Measurements from ENCODE around the gene USP21. TPM values are rescaled to one million over a fixed set of nuclear protein-coding genes. Genes with fewer than 3 reads are reported as not detected.

USP21 gene
- total and polyA plus RNA-seq, 9 donors: 16.7 to 41.9 (median 36.2) TPM

GRCh38 chr1:161173711-161174110 lies 14.4 kb downstream of the USP21 start:
- intact Hi-C loops (cut with DNase I): no loop called here
- no peaks in the 10 kb centered on the region for H3K36me3 ChIP-seq
- no peaks in the 10 kb centered on the region for H3K9me3 ChIP-seq
- H3K27ac ChIP-seq: no peak overlapping the region
- DNase-seq: peak in 1 of 5 donors; percentile 21
- WGBS, 3 donors: 87 to 92% (median 88%) methylated on average over 11 of the region's 11 CpGs
- no peak overlapping the region for H3K4me3 ChIP-seq
- H3K27me3 ChIP-seq: no peaks in the 10 kb centered on the region
- TF ChIP-seq EP300 (IDR thresholded peaks at IDR 0.05): no peak
- no peak for TF ChIP-seq POLR2A (IDR thresholded peaks at IDR 0.05)
- no peak for TF ChIP-seq CTCF (IDR thresholded peaks at IDR 0.05)
- peaks cover 6% of the 10 kb centered on the region for H3K4me1 ChIP-seq (ENCODE audit: insufficient read depth)

GRCh38 chr1:161174911-161175310 lies 15.6 kb downstream of the USP21 start:
- H3K27ac ChIP-seq: no peak overlapping the region
- H3K27me3 ChIP-seq: no peaks in the 10 kb centered on the region
- 89 to 93% (median 91%) methylated on average over 11 of the region's 11 CpGs for WGBS, 3 donors
- no peaks in the 10 kb centered on the region for H3K36me3 ChIP-seq
- no peak overlapping the region for H3K4me3 ChIP-seq
- no peaks in the 10 kb centered on the region for H3K9me3 ChIP-seq
- DNase-seq: peak in 1 of 5 donors; percentile 33
- H3K4me1 ChIP-seq (ENCODE audit: insufficient read depth): peaks cover 6% of the 10 kb centered on the region
- TF ChIP-seq EP300 (IDR thresholded peaks at IDR 0.05) (no peak), CTCF (IDR thresholded peaks at IDR 0.05) (no peak), POLR2A (IDR thresholded peaks at IDR 0.05) (no peak)
- intact Hi-C loops (cut with DNase I): no loop called here

DNA sequence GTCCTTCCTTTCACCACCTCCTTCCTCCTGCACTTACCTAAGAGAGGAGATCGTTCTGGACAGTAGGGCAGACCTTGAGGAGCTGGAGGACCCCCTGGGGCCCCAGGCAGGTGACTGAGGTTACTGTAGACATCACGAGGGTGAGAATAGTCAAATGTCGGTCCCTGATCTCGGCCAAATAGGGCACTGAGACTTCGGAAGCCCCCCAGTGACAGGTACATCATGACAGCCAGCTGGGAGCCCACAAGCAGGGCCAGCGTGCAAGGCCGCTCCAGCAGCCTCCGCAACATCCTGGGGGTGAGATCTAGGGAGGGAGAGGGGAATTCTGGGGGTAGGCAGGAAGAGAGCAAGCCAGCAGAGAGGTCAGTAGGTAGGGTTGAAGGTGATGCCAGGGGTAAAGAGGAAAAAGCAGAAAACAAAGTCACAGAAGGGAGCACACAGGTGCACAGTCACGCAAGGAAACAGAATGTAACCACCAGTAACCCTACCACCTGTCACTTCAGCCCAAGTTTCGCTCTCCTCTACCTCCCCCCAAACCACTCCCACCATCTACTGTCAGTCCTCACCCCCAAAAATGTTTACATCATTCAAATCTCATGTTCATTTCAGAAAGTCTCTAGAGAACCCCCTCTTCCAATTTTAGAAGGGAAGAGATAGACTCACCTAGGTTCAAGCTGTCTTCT lies 16.6 kb downstream of the USP21 start:
- peak in 1 of 5 donors; percentile 31 for DNase-seq
- no peak overlapping the region for H3K27ac ChIP-seq
- peaks cover 6% of the 10 kb centered on the region for H3K4me1 ChIP-seq (ENCODE audit: insufficient read depth)
- intact Hi-C loops (cut with DNase I): no loop called here
- no peaks in the 10 kb centered on the region for H3K9me3 ChIP-seq
- H3K27me3 ChIP-seq: no peaks in the 10 kb centered on the region
- WGBS, 3 donors: 79 to 88% (median 81%) methylated on average over 10 of the region's 10 CpGs
- no peaks in the 10 kb centered on the region for H3K36me3 ChIP-seq
- TF ChIP-seq EP300 (IDR thresholded peaks at IDR 0.05) (no peak), CTCF (IDR thresholded peaks at IDR 0.05) (no peak), POLR2A (IDR thresholded peaks at IDR 0.05) (no peak)
- H3K4me3 ChIP-seq: peak overlapping the region; percentile 87

DNA sequence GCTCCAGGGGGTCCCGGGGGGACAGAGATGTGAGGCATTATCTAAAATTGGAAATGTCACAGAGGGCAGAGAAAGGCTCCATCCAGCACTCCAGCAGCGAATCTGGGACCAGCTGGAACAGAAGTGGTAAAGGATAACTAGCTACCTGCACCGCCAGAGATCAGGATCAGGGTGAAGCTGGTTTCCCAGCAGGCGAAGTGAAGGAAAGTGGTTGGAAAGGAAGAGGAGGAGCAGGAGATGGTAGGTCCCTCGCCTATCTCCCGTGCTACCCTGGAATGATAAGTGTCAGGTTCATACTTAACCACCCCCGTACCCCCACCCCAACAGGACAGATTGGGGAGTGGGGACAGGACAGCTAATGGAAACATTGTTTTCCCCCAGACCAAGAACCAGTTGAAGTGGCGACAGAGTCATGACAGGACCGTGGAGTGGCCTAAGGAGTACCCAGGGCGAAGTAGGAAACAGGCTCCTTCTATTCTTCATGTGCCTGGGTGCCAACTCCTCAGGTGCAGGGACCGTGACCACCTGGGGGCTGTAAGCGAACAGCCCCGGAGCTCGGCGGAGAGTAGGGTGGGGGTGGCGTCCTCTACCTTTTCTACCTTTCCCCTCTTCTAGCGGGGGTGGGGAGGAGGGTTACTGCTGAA lies 17.3 kb downstream of the USP21 start:
- peak overlapping the region; percentile 87 for H3K4me3 ChIP-seq
- H3K4me1 ChIP-seq (ENCODE audit: insufficient read depth): peaks cover 6% of the 10 kb centered on the region
- peak overlapping the region; percentile 87 to 91 for H3K27ac ChIP-seq
- DNase-seq: no peak
- intact Hi-C loops (cut with DNase I): no loop called here
- no peak for TF ChIP-seq CTCF (IDR thresholded peaks at IDR 0.05)
- TF ChIP-seq EP300 (IDR thresholded peaks at IDR 0.05): no peak
- TF ChIP-seq POLR2A (IDR thresholded peaks at IDR 0.05): no peak
- no peaks in the 10 kb centered on the region for H3K27me3 ChIP-seq
- no peaks in the 10 kb centered on the region for H3K9me3 ChIP-seq
- 8 to 10% (median 8%) methylated on average over 16 to 17 of the region's 17 CpGs for WGBS, 3 donors
- no peaks in the 10 kb centered on the region for H3K36me3 ChIP-seq

Data from ovary (tissue), 9 donors.